Heart left ventricle (tissue), 16 donors: ENCODE results near the gene DCST1. TPM values are rescaled to one million over a fixed set of nuclear protein-coding genes. Genes with fewer than 3 reads are reported as not detected.
A peak's percentile ranks its signal among the peaks of the same experiment; 100 is the strongest.

Source experiments
- ATAC-seq, 4 donors: fragments of 200-7000 bp; cut with Tn5 transposase; one replicate each; pipeline ENCODE4 v1.9.1; 2020 to 2022; ENCODE audit warnings: moderate library complexity in 4 of 4, mild to moderate bottlenecking in 3 of 4, moderate number of reproducible peaks in 1 of 4
- DNase-seq, 5 donors: peaks; one replicate each; pipeline ENCODE4 v3.0.0-alpha.2; 2020
- H3K27ac ChIP-seq, 12 donors: fragments of 200-600 bp; sonication (generic) in 4 of 12; one replicate each; pipeline versions ENCODE4 v1.5.0 to v1.8.0; 2016 to 2022; ENCODE audit warnings: mild to moderate bottlenecking in 2 of 12
- H3K27me3 ChIP-seq, 9 donors: fragments of 200-600 bp; sonication (generic) in 2 of 9; one replicate each; pipeline versions ENCODE4 v1.5.1 to v1.8.0; 2016 to 2022; ENCODE audit warnings: mild to moderate bottlenecking in 3 of 9
- H3K36me3 ChIP-seq, 9 donors: fragments of 200-600 bp; sonication (generic) in 2 of 9; one replicate each; pipeline versions ENCODE4 v1.5.0 to v1.8.0; 2018 to 2022; ENCODE audit warnings: mild to moderate bottlenecking in 2 of 9
- H3K4me1 ChIP-seq, 12 donors: fragments of 200-600 bp; sonication (generic) in 4 of 12; one replicate each; pipeline versions ENCODE4 v1.5.0 to v1.8.0; 2016 to 2022; ENCODE audit warnings: mild to moderate bottlenecking in 3 of 12
- H3K4me3 ChIP-seq, 12 donors: fragments of 200-600 bp; sonication (generic) in 4 of 12; one replicate each; pipeline versions ENCODE4 v1.5.0 to v1.8.0; 2017 to 2022; ENCODE audit warnings: mild to moderate bottlenecking in 9 of 12, moderate library complexity in 4 of 12
- H3K9me3 ChIP-seq, 12 donors: fragments of 200-600 bp; sonication (generic) in 4 of 12; one replicate each; pipeline versions ENCODE4 v1.5.0 to v1.8.0; 2016 to 2022; ENCODE audit warnings: mild to moderate bottlenecking in 1 of 12
- CTCF ChIP-seq, 12 donors: fragments of 200-600 bp; sonication (generic) in 4 of 12; IDR thresholded peaks; one replicate each; pipeline versions ENCODE4 v1.5.0 to v1.8.0; 2018 to 2022; ENCODE audit warnings: antibody characterized with exemption in 12 of 12, mild to moderate bottlenecking in 5 of 12
- POLR2A ChIP-seq, 2 donors: fragments of 450-650 bp; IDR thresholded peaks; one replicate each; pipeline ENCODE4 v1.6.1; 2017; ENCODE audit warnings: antibody characterized with exemption in 2 of 2, mild to moderate bottlenecking in 2 of 2, moderate library complexity in 2 of 2
- WGBS, 4 donors: extraction: QIAGEN DNeasy Blood & Tissue Kit in 2 of 4; methylation state at CpG; one replicate each; pipeline versions ENCODE4 v1.1.5 to v1.1.7; 2013 to 2018; 5-methylcytosine and 5-hydroxymethylcytosine counted together
- intact Hi-C, 10 donors: fragments of 100-400 bp; cut with DNase I; formaldehyde crosslinking; loops; one replicate each; pipeline versions ENCODE4 v1.11.1 to v1.14.2; 2022
- polyA plus RNA-seq, 2 donors: library from polyadenylated mRNA; stranded (reverse); fragments of 200-250 nt; gene quantifications; one replicate each; pipeline ENCODE4 v1.2.3, GENCODE V29; 2013
- total RNA-seq, 9 donors: library from RNA; depleted of rRNA in 2 of 9; stranded (reverse); fragments of >200 nt in 2 of 9; fragmentation: NEBNext Ultra II Directional in 3 of 9; extraction: Animal tissue kit (Norgen Biotek cat#: 25700) in 3 of 9; gene quantifications; one replicate each; pipeline versions ENCODE4 v1.1.0 to v1.2.4, GENCODE V29; 2016 to 2023
- donor health status: ischemic (EF 13 %, LVEDD 7.1; RV severe dilation, severe dysfunction).
- donor health status: healthy with polysubstance abuse.
- donor health status: DM: no; HTN: yes; CAD: no.
- donor health status: DM: no; HTN: no; CAD: no.
- donor health status: ischemic (EF 25% LVEDD 6.9; RV normal size, moderate dysfunction).
- donor health status: ischemic (EF 25% LVEDD 5.7; RV mildly dilated, moderate dysfunction).
- donor health status: healthy.
- donor health status: DM: yes; HTN: yes; CAD: no.
- donor health status: ischemic (EF 35%, LVEDD 5.7; RV mildly dilated, moderate dysfunction).
- donor health status: nonischemic (EF 11% LVEDD 7.7; RV severe dilation, severe dysfunction).
- donor health status: DM: yes; HTN: yes; CAD: no.
- donor health status: PGD.
- donor health status: ischemic (EF 29% LVEDD 5.4; RV normal size, mild dysfunction).
- donor health status: nonischemic (EF 23%, LVEDD 6.1; RV moderate dilation, normal function).

The DCST1 gene
- total and polyA plus RNA-seq, 11 donors = not detected

- DNase-seq = peak in 1 of 5 donors; percentile 61
Measured at GRCh38 chr1:155079487-155080311, 46.1 kb downstream of the DCST1 start.

GRCh38 chr1:155080312-155081228 is 46.9 kb downstream of the DCST1 start:
- H3K27me3 ChIP-seq = peaks cover 38 to 59% (median 49%) of the 10 kb centered on the region in 9 donors
- 0 to 2% (median 1%) methylated on average over 6 to 71 of the region's 71 CpGs for WGBS, 4 donors
- TF ChIP-seq CTCF (IDR thresholded peaks at IDR 0.05) (no peak), POLR2A (IDR thresholded peaks at IDR 0.05) (no peak)

More at GRCh38 chr1:155079487-155080311, 46.1 kb downstream of the DCST1 start:
- Histone ChIP-seq H3K4me1 (peaks cover 13 to 62% (median 48%) of the 10 kb centered on the region in 12 donors), H3K4me3 (peak overlapping the region in 11 of 12 donors; percentile 4 to 60 (median 51)), H3K9me3 (no peaks in the 10 kb centered on the region), H3K36me3 (no peaks in the 10 kb centered on the region), H3K27ac (no peak overlapping the region), H3K27me3 (peaks cover 38 to 59% (median 49%) of the 10 kb centered on the region in 9 donors)
- WGBS, 4 donors = 1 to 2% (median 1%) methylated on average over 37 to 67 of the region's 67 CpGs
- TF ChIP-seq CTCF (IDR thresholded peaks at IDR 0.05) = no peak
- TF ChIP-seq POLR2A (IDR thresholded peaks at IDR 0.05) = no peak
- intact Hi-C loops = loop anchor here in 5 of 10 donors (5.0 to 10.0 kb wide), 7 partner anchors 32 to 525 kb away; partner anchors contain the start of genes PYGO2 (in 2 of the 5), PBXIP1 (in 1 of the 5) and UBE2Q1 (in 1 of the 5)
- ATAC-seq = no peak

GRCh38 chr1:155081472-155082300 is 48.1 kb downstream of the DCST1 start:
- intact Hi-C loops = loop anchor here in 5 of 10 donors (5.0 to 10.0 kb wide), 7 partner anchors 34 to 527 kb away; partner anchors contain the start of genes PYGO2 (in 2 of the 5), PBXIP1 (in 1 of the 5) and UBE2Q1 (in 1 of the 5)
- ATAC-seq = no peak
- WGBS, 4 donors = 3 to 5% (median 3%) methylated on average over 47 to 68 of the region's 68 CpGs
- peak in 1 of 5 donors; percentile 59 for DNase-seq
- Histone ChIP-seq H3K27me3 (peaks cover 38 to 59% (median 49%) of the 10 kb centered on the region in 9 donors), H3K9me3 (no peaks in the 10 kb centered on the region), H3K4me3 (peak overlapping the region in 7 of 12 donors; percentile 9 to 44 (median 21)), H3K36me3 (no peaks in the 10 kb centered on the region), H3K4me1 (peaks cover 13 to 77% (median 58%) of the 10 kb centered on the region in 12 donors), H3K27ac (no peak overlapping the region)
- no peak for TF ChIP-seq POLR2A (IDR thresholded peaks at IDR 0.05)

More at GRCh38 chr1:155080312-155081228, 46.9 kb downstream of the DCST1 start:
- Histone ChIP-seq H3K27ac (no peak overlapping the region), H3K4me3 (peak overlapping the region in 11 of 12 donors; percentile 4 to 56 (median 31)), H3K36me3 (no peaks in the 10 kb centered on the region), H3K9me3 (no peaks in the 10 kb centered on the region), H3K4me1 (peaks cover 13 to 65% (median 50%) of the 10 kb centered on the region in 12 donors)
- ATAC-seq = no peak
- peak in 1 of 5 donors; percentile 61 for DNase-seq
- intact Hi-C loops = loop anchor here in 5 of 10 donors (5.0 to 10.0 kb wide), 7 partner anchors 33 to 526 kb away; partner anchors contain the start of genes PYGO2 (in 2 of the 5), PBXIP1 (in 1 of the 5) and UBE2Q1 (in 1 of the 5)
